Endothelial cell of umbilical vein (primary cell): ENCODE data around the gene INAVA. TPM values are rescaled to one million over a fixed set of nuclear protein-coding genes. Genes with fewer than 3 reads are reported as not detected.

Source experiments
- BruUV-seq: library from RNA; stranded (reverse); fragments of 400-500 nt; replicated peaks from 2 replicates; lab custom pipeline; 2021; lab: Mats Ljungman, UMichigan
- CTCF ChIA-PET: fragments of 300-600, 350-600 bp; sonication (Branson Sonifier 250); formaldehyde crosslinking; loops from one replicate; lab custom pipeline; 2021; ENCODE audit warnings: antibody characterized with exemption, inconsistent platforms; lab: Charles Lee
- POLR2A ChIA-PET: fragments of 300-600, 350-600 bp; sonication (Branson Sonifier 250); formaldehyde crosslinking; loops from one replicate; lab custom pipeline; 2021; ENCODE audit warnings: antibody characterized with exemption, inconsistent platforms; lab: Charles Lee
- DNase-seq: peaks from one replicate; pipeline ENCODE4 v3.0.0-alpha.2; 2011; ENCODE audit warnings: low read depth, low spot score
- FAIRE-seq: peaks from 2 replicates; lab custom pipeline; 2011; peaks lifted over from hg19 to GRCh38; lab: Jason Lieb, UNC
- H2AFZ ChIP-seq: 2 replicates; pipeline ENCODE4 v1.6.0; 2012; ENCODE audit warnings: low read depth, low read length, control low read depth, inconsistent platforms
- H3K27ac ChIP-seq: 2 replicates; pipeline ENCODE4 v1.5.1; 2011; ENCODE audit warnings: low read depth, mild to moderate bottlenecking, control low read depth, low read length, moderate library complexity; ENCODE audit not compliant: insufficient read depth
- H3K27me3 ChIP-seq, 2 experiments: 2 replicates each; pipeline versions ENCODE4 v1.6.0 to v1.6.1; 2011; ENCODE audit warnings: low read length in 2 of 2, mixed read lengths in 1 of 2; ENCODE audit not compliant: control insufficient read depth in 2 of 2, insufficient read depth in 2 of 2
- H3K36me3 ChIP-seq, 2 experiments: 2 replicates in 1 of 2; 3 replicates in 1 of 2; pipeline ENCODE4 v1.5.1; 2011; ENCODE audit warnings: low read length in 2 of 2, mild to moderate bottlenecking in 1 of 2, moderate library complexity in 1 of 2; ENCODE audit not compliant: control insufficient read depth in 2 of 2, insufficient read depth in 2 of 2; ENCODE audit errors: extremely low read depth in 1 of 2
- H3K4me1 ChIP-seq: 3 replicates; pipeline ENCODE4 v1.5.1; 2011; ENCODE audit warnings: mild to moderate bottlenecking, low read length; ENCODE audit not compliant: control insufficient read depth, insufficient read depth; ENCODE audit errors: extremely low read depth
- H3K4me2 ChIP-seq: 2 replicates; pipeline ENCODE4 v1.6.1; 2011; ENCODE audit warnings: low read length, control low read depth, mixed read lengths; ENCODE audit not compliant: insufficient read depth
- H3K4me3 ChIP-seq, 3 experiments: fragments of 200-600 bp in 1 of 3; sonication (generic), shearing (Covaris generic) in 1 of 3; replicated peaks in 1 of 3; 2 replicates each; pipeline ENCODE4 v1.5.1; 2011 to 2016; ENCODE audit warnings: control low read depth in 3 of 3, low read length in 3 of 3, mild to moderate bottlenecking in 2 of 3, inconsistent platforms in 1 of 3, low read depth in 1 of 3, moderate library complexity in 1 of 3; ENCODE audit not compliant: insufficient read depth in 1 of 3
- H3K79me2 ChIP-seq: 2 replicates; pipeline ENCODE4 v1.6.0; 2012; ENCODE audit warnings: low read length, inconsistent platforms; ENCODE audit not compliant: control insufficient read depth, insufficient read depth
- H3K9ac ChIP-seq: replicated peaks from 2 replicates; pipeline ENCODE3; 2011; ENCODE audit warnings: low read length, control low read depth; ENCODE audit not compliant: insufficient read depth; ENCODE audit errors: extremely low read depth
- H3K9me1 ChIP-seq: replicated peaks from 3 replicates; pipeline ENCODE4 v1.6.0; 2011; ENCODE audit warnings: mild to moderate bottlenecking, low read length; ENCODE audit not compliant: control insufficient read depth, insufficient read depth; ENCODE audit errors: extremely low read depth
- H3K9me3 ChIP-seq: replicated peaks from 2 replicates; pipeline ENCODE4 v1.5.1; 2012; ENCODE audit warnings: low read length, inconsistent platforms; ENCODE audit not compliant: control insufficient read depth, insufficient read depth
- H4K20me1 ChIP-seq: replicated peaks from 2 replicates; pipeline ENCODE3; 2011; ENCODE audit warnings: mild to moderate bottlenecking, low read length; ENCODE audit not compliant: control insufficient read depth, insufficient read depth; ENCODE audit errors: extremely low read depth
- CTCF ChIP-seq, 2 donors: IDR thresholded peaks; 1 replicate in 1 of 2; 2 replicates in 1 of 2; pipeline ENCODE4 v1.5.1; 2011; ENCODE audit warnings: low read length in 2 of 2, mild to moderate bottlenecking in 2 of 2, moderate library complexity in 2 of 2, control low read depth in 1 of 2, inconsistent platforms in 1 of 2, low read depth in 1 of 2; ENCODE audit not compliant: insufficient read depth in 1 of 2; ENCODE audit errors: extremely low read depth in 1 of 2
- JUN ChIP-seq: IDR thresholded peaks from 2 replicates; pipeline ENCODE4 v1.6.1; 2011; ENCODE audit warnings: borderline replicate concordance, low read depth; ENCODE audit not compliant: insufficient read length, insufficient read depth
- MYC ChIP-seq: IDR thresholded peaks from one replicate; pipeline ENCODE4 v1.6.1; 2011; ENCODE audit warnings: mild to moderate bottlenecking, low read depth, low read length
- POLR2A ChIP-seq: IDR thresholded peaks from 2 replicates; pipeline ENCODE4 v1.6.1; 2012; ENCODE audit warnings: low read depth, mild to moderate bottlenecking, control low read depth, low read length
- POLR2AphosphoS5 ChIP-seq: IDR thresholded peaks from 2 replicates; pipeline ENCODE4 v1.6.1; 2012; ENCODE audit warnings: low read depth, mild to moderate bottlenecking, control low read depth, low read length, moderate library complexity; ENCODE audit not compliant: insufficient read depth
- dilution Hi-C: fragments of 300-500 bp; cut with MboI; formaldehyde crosslinking; loops from one replicate; pipeline ENCODE4 v1.15.0; 2019; ENCODE audit warnings: low sequenced_read_pairs; ENCODE audit not compliant: extremely low pct_ligation_motif_present
- intact Hi-C: fragments of 100-400 bp; cut with micrococcal nuclease; formaldehyde crosslinking; loops from one replicate; pipeline ENCODE4 v1.10.0; 2022
- polyA plus RNA-seq, 4 experiments: library from polyadenylated mRNA; depleted of rRNA in 3 of 4; stranded (reverse) in 3 of 4; unstranded in 1 of 4; fragments of >200 nt; gene quantifications; 2 replicates each; pipeline versions ENCODE4 v1.2.1 to v1.2.3, GENCODE V29; 2011 to 2012; ENCODE audit warnings: missing spikeins in 1 of 4
- total RNA-seq: library from RNA; stranded (reverse); gene quantifications from 2 replicates; pipeline ENCODE4 v1.2.3, GENCODE V29; 2021
- TF ChIP-seq, protein P1 (sequence below): IDR thresholded peaks from 2 replicates; pipeline ENCODE4 v1.6.1; 2011; ENCODE audit not compliant: insufficient read depth, insufficient read length

The INAVA gene
- total and polyA plus RNA-seq, 2 donors (not counting 3 experiments of a cell fraction or from before 2014, with no cell fraction given) = 0.42 TPM; not detected in 1

GRCh38 chr1:200958597-200958996, 63.9 kb downstream of the INAVA start:
- H3K27me3 ChIP-seq = no peaks in the 10 kb centered on the region

More at GRCh38 chr1:200958597-200958996, 63.9 kb downstream of the INAVA start:
- H3K79me2 ChIP-seq = no peaks in the 10 kb centered on the region
- no peak overlapping the region for H3K4me2 ChIP-seq
- no peak overlapping the region for H3K9ac ChIP-seq
- DNase-seq = no peak
- dilution Hi-C loops = no loop called here
- TF ChIP-seq, protein P1, sequence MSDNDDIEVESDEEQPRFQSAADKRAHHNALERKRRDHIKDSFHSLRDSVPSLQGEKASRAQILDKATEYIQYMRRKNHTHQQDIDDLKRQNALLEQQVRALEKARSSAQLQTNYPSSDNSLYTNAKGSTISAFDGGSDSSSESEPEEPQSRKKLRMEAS = no peak
- TF ChIP-seq POLR2AphosphoS5 = no peak
- TF ChIP-seq POLR2A = no peak
- no peak for TF ChIP-seq CTCF (IDR thresholded peaks at IDR 0.05; ENCODE audit: extremely low read depth in 1 of 2, insufficient read depth in 1 of 2, low read depth in 1 of 2, low read length in 2 of 2)
- no peak for TF ChIP-seq MYC
- no peak for TF ChIP-seq JUN
- H4K20me1 ChIP-seq = no peaks in the 10 kb centered on the region
- H3K9me1 ChIP-seq = no peaks in the 10 kb centered on the region
- ChIA-PET POLR2A (no interaction called here), CTCF (interaction anchor here (2.2 kb wide), 1 partner anchor 13 kb away, joined by 10 read pairs; no protein-coding TSS in a partner anchor)
- H3K4me3 ChIP-seq = no peak overlapping the region
- intact Hi-C loops = no loop called here
- H3K27ac ChIP-seq = no peak overlapping the region
- no peak for FAIRE-seq
- no peaks in the 10 kb centered on the region for H3K9me3 ChIP-seq
- H3K4me1 ChIP-seq = no peaks in the 10 kb centered on the region
- H3K36me3 ChIP-seq = no peaks in the 10 kb centered on the region
- no peak overlapping the region for H2AFZ ChIP-seq
- no TSS peak for BruUV-seq
